MM.1S (cell line): Measurements from ENCODE around the gene RUNX2.

Experiments
- EZH2phosphoT487 ChIP-seq: fragments of 300-600 bp; sonication (generic); IDR thresholded peaks from 2 replicates; pipeline ENCODE4 v1.6.1; 2018; ENCODE audit warnings: antibody characterized with exemption, low read length
- TF ChIP-seq, protein P1 (sequence below): fragments of 300-600 bp; sonication (generic); IDR thresholded peaks from 2 replicates; pipeline ENCODE4 v1.5.1; 2016; ENCODE audit warnings: antibody characterized with exemption, low read length, mixed read lengths

- TF ChIP-seq, protein P1, sequence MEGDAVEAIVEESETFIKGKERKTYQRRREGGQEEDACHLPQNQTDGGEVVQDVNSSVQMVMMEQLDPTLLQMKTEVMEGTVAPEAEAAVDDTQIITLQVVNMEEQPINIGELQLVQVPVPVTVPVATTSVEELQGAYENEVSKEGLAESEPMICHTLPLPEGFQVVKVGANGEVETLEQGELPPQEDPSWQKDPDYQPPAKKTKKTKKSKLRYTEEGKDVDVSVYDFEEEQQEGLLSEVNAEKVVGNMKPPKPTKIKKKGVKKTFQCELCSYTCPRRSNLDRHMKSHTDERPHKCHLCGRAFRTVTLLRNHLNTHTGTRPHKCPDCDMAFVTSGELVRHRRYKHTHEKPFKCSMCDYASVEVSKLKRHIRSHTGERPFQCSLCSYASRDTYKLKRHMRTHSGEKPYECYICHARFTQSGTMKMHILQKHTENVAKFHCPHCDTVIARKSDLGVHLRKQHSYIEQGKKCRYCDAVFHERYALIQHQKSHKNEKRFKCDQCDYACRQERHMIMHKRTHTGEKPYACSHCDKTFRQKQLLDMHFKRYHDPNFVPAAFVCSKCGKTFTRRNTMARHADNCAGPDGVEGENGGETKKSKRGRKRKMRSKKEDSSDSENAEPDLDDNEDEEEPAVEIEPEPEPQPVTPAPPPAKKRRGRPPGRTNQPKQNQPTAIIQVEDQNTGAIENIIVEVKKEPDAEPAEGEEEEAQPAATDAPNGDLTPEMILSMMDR, result no peak
- TF ChIP-seq EZH2phosphoT487, result no peak
Observed at GRCh38 chr6:45486736-45487135, 158.6 kb downstream of the RUNX2 start.
